Osteocyte (in vitro differentiated cells): ENCODE data around the gene SPINT4. TPM values are rescaled to one million over a fixed set of nuclear protein-coding genes. Genes with fewer than 3 reads are reported as not detected.
"Not testable (repeated sequence)": the region's sequence is repeated elsewhere in the genome, so short reads cannot be mapped to it uniquely, and the experiment has no call there.

Experiments used
- DNase-seq: peaks from one replicate; pipeline ENCODE4 v3.0.0; 2021; ENCODE audit warnings: mixed read lengths; ENCODE audit not compliant: unreplicated experiment; ENCODE audit errors: extremely low spot score
- H3K27ac Mint-ChIP-seq: one replicate; pipeline ENCODE4 v1.8.0; 2021; ENCODE audit warnings: mild to moderate bottlenecking, mixed read lengths; ENCODE audit not compliant: unreplicated experiment
- H3K27me3 Mint-ChIP-seq: one replicate; pipeline ENCODE4 v1.8.0; 2021; ENCODE audit warnings: mixed read lengths; ENCODE audit not compliant: unreplicated experiment
- H3K36me3 Mint-ChIP-seq: one replicate; pipeline ENCODE4 v1.8.0; 2021; ENCODE audit warnings: mixed read lengths; ENCODE audit not compliant: unreplicated experiment
- H3K4me1 Mint-ChIP-seq: one replicate; pipeline ENCODE4 v1.8.0; 2021; ENCODE audit warnings: mixed read lengths; ENCODE audit not compliant: unreplicated experiment
- H3K4me3 Mint-ChIP-seq: one replicate; pipeline ENCODE4 v1.8.0; 2021; ENCODE audit warnings: mild to moderate bottlenecking, moderate library complexity, mixed read lengths; ENCODE audit not compliant: unreplicated experiment
- H3K9me3 Mint-ChIP-seq: one replicate; pipeline ENCODE4 v1.8.0; 2021; ENCODE audit warnings: mixed read lengths; ENCODE audit not compliant: unreplicated experiment
- CTCF ChIP-seq: fragments of 200-600 bp; sonication (generic); IDR thresholded peaks from 2 replicates; pipeline ENCODE4 v1.5.0; 2021; ENCODE audit warnings: antibody characterized with exemption, mild to moderate bottlenecking, moderate library complexity
- long read RNA-seq: library from polyadenylated mRNA; unstranded; transcript quantifications from one replicate; pipeline ENCODE4 v2.0.0, GENCODE V29; 2021
- total RNA-seq: library from RNA; stranded (reverse); gene quantifications from 2 replicates; pipeline ENCODE4 v1.2.1, GENCODE V29; 2021

Gene SPINT4
- total RNA-seq: not detected in 2 replicates
- long read RNA-seq: 0 reads

GRCh38 chr20:45722047-45722446 is at the start of gene SPINT4:
SPINT4 (plus strand) TSS chr20:45722347; CDS start chr20:45722368, 21 bp downstream.
- no peak for TF ChIP-seq CTCF
- no peaks in the 10 kb centered on the region for H3K36me3 Mint-ChIP-seq
- H3K4me3 Mint-ChIP-seq: no peak within 1 kb of the TSS
- no peaks in the 10 kb centered on the region for H3K4me1 Mint-ChIP-seq
- no peak within 1 kb of the TSS for H3K27ac Mint-ChIP-seq
- DNase-seq: no peak
- H3K9me3 Mint-ChIP-seq: no peaks in the 10 kb centered on the region
- peaks cover 15% of the 10 kb centered on the region for H3K27me3 Mint-ChIP-seq

- H3K9me3 Mint-ChIP-seq: no peaks in the 10 kb centered on the region
- no peak overlapping the region for H3K4me3 Mint-ChIP-seq
- no peaks in the 10 kb centered on the region for H3K4me1 Mint-ChIP-seq
- no peaks in the 10 kb centered on the region for H3K27me3 Mint-ChIP-seq
- TF ChIP-seq CTCF: no peak
- no peak overlapping the region for H3K27ac Mint-ChIP-seq
- no peaks in the 10 kb centered on the region for H3K36me3 Mint-ChIP-seq
- no peak for DNase-seq
These were observed 49.4 kb upstream of the SPINT4 start for GRCh38 chr20:45672765-45673164.

GRCh38 chr20:45679650-45680049 is 42.5 kb upstream of the SPINT4 start:
- no peak for TF ChIP-seq CTCF
- Mint-ChIP-seq H3K27me3 (no peaks in the 10 kb centered on the region), H3K4me3 (no peak overlapping the region), H3K9me3 (no peaks in the 10 kb centered on the region), H3K36me3 (no peaks in the 10 kb centered on the region), H3K4me1 (no peaks in the 10 kb centered on the region), H3K27ac (no peak overlapping the region)
- no peak for DNase-seq

GRCh38 chr20:45685896-45686295 is 36.3 kb upstream of the SPINT4 start:
- no peak overlapping the region for H3K4me3 Mint-ChIP-seq
- no peak overlapping the region for H3K27ac Mint-ChIP-seq
- TF ChIP-seq CTCF: no peak
- no peaks in the 10 kb centered on the region for H3K9me3 Mint-ChIP-seq
- H3K4me1 Mint-ChIP-seq: no peaks in the 10 kb centered on the region
- H3K36me3 Mint-ChIP-seq: no peaks in the 10 kb centered on the region
- no peak for DNase-seq
- no peaks in the 10 kb centered on the region for H3K27me3 Mint-ChIP-seq

DNA sequence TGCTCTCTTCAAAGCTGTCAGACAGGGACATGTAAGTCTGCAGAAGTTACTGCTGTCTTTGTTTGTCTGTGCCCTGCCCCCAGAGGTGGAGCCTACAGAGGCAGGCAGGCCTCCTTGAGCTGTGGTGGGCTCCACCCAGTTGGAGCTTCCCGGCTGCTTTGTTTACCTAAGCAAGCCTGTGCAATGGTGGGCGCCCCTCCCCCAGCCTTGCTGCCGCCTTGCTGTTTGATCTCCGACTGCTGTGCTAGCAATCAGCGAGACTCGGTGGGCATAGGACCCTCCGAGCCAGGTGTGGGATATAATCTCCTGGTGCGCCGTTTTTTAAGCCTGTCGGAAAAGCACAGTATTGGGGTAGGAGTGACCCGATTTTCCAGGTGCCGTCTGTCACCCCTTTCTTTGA is 28.8 kb upstream of the SPINT4 start:
- not testable (repeated sequence) for H3K4me3 Mint-ChIP-seq, H3K9me3 Mint-ChIP-seq, H3K27ac Mint-ChIP-seq, H3K36me3 Mint-ChIP-seq, H3K27me3 Mint-ChIP-seq, DNase-seq, H3K4me1 Mint-ChIP-seq

DNA sequence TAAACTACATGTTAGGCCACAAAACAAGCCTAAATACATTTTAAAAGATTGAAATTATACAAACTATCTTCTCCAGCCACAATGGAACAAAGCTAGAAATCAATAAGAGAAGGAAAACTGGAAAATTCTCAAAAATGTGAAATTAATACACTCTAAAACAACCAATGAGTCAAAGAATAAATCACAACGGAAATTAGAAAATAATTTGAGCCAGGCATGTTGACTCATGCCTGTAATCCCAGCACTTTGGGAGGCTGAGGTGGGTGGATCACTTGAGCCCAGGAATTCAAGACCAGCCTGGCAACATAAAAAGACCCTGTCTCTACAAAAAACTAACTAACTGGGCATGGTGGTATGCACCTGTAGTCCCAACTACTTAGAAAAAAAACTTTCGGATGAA is 26.7 kb upstream of the SPINT4 start:
- Mint-ChIP-seq H3K4me3 (no peak overlapping the region), H3K36me3 (no peaks in the 10 kb centered on the region)

More for the DNA sequence above, 26.7 kb upstream of the SPINT4 start:
- Mint-ChIP-seq H3K9me3 (peaks cover 5% of the 10 kb centered on the region), H3K4me1 (no peaks in the 10 kb centered on the region), H3K27me3 (peaks cover 9% of the 10 kb centered on the region), H3K27ac (no peak overlapping the region)
- TF ChIP-seq CTCF: no peak
- DNase-seq: no peak
